HL-60/S4 treated with retinoic acid at 250 ng/mL for 4 days and 3 days (cell line): Measurements from ENCODE around the gene C10orf105.

ENCODE experiments used
- in situ Hi-C: fragments of 300-500 bp; cut with MboI; formaldehyde crosslinking; loops from 2 replicates; pipeline ENCODE4 v1.7.0; 2022; ENCODE audit warnings: low sequenced_read_pairs

Gene C10orf105

DNA sequence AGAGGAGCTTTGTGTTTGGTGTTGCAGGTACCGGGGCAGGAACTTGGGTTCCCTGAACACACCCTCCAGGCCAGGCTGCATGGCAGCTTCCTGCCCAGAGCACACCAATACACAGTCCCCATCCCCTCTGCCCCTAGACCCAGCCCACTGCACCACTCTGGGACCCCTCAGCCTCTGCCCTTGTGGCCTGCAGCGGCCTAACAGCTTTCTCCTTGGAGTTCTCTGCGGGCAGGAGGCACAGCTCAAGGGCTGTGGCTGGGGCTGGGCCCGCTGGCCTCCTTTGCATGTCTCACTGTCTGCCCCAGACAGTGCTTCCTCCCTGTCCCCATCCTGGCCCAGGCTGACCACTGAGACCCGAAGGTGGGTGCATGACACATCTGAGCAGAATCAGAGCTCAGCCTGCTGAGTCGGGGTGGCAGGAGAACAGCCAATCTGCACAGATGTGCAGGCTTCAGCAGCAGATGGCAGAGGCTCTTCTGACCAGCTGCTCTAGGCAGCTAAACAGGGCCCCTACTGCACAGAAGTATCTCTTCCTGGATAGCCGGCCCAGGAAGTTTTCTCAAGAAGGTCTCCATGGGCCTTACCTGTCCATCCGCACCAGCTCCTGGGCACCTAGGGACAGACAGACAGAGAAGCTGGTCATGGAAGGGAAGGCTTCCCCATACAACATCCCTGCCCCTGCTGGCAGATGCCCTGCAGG, 33.0 kb upstream of the C10orf105 start:
- in situ Hi-C loops, result no loop called here

DNA sequence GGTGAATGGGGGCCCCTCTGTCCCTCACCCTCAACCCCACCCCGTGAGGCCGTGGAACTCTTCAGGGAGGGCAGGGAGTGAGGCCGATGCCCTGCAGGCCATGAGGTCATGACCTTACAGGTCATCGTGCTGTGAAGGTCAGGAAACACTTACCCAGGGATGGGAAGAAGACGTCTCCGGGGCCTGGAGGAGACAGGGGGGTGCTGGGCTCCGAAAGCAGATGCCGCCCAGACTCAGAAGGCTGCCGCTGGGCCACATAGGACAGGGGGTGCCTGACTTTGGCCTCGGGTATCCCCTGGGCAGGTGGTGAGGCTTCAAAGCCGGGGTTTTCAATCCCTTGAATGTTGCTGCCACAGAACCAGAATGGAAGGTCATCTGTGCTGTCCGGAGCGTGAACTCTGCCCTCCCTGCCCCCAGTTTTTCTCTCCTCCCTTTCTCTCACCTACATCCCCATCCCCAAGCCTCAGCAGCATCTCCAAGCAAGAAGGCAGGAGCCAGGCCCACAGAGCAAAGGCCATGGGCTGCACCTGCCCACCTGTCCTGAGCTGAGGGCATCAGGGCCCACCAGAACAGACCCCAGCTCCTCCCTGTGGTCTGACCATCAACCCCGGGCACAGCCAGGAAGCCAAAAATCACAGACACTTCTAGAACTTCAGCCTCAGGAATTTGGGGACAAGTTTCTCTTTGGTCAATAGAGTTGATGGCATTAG, 32.1 kb upstream of the C10orf105 start:
- in situ Hi-C loops, result no loop called here

DNA sequence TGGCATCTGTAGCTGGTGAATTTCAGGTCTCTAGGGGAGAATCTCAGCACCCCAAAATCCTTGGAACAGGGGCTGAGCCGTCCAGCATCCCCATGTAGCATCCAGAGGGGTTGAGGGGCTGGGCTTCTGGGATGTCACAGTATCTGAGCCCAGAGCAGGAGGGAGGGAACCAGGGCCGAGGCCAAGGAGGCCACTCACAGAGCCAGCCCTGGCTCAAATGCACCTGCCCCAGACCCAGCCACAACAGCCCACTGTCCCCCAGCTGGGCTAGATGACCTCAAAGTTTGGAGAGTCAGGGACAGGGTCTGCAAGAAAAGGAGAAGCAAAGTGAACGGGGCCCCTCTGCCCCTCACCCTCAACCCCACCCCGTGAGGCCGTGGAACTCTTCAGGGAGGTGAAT, 31.4 kb upstream of the C10orf105 start:
- in situ Hi-C loops, result no loop called here

- in situ Hi-C loops, result no loop called here
Observed at GRCh38 chr10:71750124-71750841, 30.7 kb upstream of the C10orf105 start.

DNA sequence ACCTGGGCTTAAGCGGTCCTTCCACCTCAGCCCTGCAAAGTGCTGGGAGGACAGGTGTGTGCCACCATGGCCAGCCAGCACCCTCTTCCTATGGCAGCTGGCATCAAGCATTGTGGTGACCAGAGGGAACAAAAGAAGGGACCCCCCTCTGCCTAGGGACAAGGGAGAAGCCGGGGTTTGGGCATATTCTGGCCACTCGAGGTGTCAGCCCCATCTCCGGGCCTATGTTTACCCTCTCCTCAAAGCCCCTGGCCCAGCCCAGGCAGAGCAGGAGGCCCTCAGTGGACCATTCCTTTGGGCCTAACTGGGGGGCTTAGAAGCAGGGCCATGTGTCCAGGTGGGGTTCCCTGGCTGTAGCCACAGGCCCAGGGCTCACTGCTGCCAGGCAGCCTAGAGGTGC, 29.8 kb upstream of the C10orf105 start:
- in situ Hi-C loops, result no loop called here

DNA sequence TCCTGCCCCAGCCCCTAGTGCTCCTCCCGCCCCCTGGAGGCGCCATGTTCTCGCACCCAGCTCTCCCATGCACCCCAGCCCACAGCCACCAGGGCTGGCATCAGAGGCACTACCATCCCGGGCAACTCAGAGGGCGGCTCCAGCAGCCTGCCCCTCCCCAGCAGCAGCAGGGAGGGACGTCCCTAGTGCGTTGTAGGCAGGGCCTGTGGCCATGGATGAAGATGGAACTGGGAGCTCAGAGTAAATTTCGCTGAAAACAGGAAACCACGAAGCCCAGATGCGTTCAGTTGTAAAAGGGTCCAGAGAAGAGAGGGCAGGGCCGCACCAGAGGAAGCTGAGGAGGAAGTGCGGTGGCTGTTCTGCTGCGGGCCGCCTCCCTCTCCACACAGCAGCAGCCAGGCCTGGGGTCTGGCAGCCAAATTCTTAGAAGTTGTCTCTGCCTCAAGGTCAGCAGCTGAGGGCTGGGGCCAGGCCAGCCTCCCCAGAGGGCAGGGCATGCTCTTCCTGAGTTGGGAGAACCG, 29.2 kb upstream of the C10orf105 start:
- in situ Hi-C loops, result no loop called here

- in situ Hi-C loops, result no loop called here
Observed at GRCh38 chr10:71747551-71748523, 28.3 kb upstream of the C10orf105 start.

DNA sequence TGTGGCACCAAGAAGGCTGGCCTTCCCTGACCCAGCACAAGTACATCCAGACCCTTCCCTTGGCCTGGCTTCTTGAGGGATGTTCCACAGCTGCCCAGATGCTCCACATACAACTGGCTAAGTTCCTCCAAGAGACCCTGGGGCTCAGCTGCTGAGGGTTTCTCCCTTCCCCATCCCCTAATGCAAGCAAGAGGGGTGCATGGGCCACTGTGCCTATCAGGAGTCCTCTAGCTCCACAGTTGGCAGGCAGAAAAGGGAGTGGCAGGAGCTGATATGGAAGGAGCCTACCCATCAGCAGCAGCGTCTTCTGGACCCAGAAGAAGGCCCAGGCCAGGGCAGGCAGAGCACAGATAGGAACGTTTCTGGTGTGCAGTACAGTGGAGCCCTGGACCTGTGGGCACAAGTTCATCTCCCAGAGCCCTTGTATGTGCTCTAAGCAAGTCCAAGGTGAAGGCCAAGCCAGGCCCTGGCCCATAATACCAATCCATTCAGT, 27.5 kb upstream of the C10orf105 start:
- in situ Hi-C loops, result no loop called here

- in situ Hi-C loops, result no loop called here
Observed at GRCh38 chr10:71746344-71747037, 26.9 kb upstream of the C10orf105 start.

GRCh38 chr10:71745664-71746250, 26.2 kb upstream of the C10orf105 start:
- in situ Hi-C loops, result no loop called here

DNA sequence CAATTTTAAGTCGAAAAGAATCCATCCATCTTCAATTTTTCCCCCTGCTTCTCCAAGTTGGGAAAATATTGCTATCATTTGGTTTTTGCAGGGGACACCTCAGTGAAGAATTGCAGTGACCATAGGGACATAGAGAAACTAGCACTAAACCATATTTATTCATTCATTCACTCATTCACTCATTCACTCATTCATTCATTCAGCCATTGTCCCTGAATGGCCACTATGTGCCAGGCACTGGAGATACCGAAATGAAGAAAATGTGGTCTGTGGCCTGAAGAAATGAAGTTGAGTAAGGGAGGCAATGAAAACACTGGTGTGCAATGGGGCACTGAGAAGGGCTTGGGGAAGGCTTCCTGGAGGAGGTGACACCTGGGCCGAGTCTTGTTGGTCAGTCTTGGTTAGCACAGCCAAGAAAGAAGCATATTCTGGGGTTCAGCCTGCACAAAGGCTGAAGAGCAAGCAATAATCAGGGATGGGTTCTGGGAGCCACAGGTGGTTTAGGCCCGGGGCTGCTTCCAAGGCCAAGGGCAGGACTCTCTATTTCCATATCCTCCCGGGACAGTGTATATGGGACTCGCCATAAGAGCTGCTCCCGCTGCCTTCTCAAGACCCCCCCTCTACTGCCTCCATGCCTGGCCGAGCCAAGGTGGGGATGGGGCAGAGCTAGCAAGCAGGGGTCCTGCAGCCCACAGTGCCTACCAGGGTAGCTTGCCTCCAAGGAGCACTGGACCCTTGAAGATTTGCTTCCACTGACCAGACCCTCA, 25.5 kb upstream of the C10orf105 start:
- in situ Hi-C loops, result no loop called here

- in situ Hi-C loops, result no loop called here
Observed at GRCh38 chr10:71743866-71744265, 24.3 kb upstream of the C10orf105 start.

GRCh38 chr10:71743089-71743838, 23.7 kb upstream of the C10orf105 start:
- in situ Hi-C loops, result no loop called here

GRCh38 chr10:71742301-71743088, 22.9 kb upstream of the C10orf105 start:
- in situ Hi-C loops, result no loop called here

DNA sequence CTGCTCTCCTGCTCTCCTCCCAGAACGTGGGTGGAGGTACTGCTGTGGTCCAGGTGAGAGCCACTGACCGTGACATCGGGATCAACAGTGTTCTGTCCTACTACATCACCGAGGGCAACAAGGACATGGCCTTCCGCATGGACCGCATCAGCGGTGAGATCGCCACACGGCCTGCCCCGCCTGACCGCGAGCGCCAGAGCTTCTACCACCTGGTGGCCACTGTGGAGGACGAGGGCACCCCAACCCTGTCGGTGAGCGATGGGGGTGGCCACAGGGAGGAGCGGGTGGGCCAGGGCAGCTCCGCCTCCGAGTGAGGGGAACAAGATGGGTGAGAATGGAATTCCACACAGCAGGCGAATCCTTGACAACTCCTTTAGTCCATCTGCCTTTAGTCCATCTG, 22.1 kb upstream of the C10orf105 start:
- in situ Hi-C loops, result no loop called here

DNA sequence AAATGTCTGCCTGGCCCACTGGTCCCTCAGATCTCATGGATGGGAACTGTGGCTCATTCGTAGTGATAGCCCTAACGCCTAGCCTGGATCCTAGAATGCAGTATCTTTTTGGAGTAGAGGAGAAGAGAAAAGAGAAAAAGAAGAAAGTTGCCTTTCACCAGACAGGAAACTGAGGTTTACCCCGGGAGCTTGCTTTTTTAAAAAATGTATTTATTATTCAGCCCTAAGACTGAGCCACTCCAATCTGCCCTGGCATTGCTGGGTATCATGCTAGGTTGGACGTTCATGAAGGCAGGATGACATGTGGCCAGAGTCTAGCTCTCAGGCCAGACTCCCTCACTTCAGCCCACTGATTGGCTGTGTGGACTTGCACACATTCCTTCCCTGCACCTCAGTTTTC, 21.5 kb upstream of the C10orf105 start:
- in situ Hi-C loops, result no loop called here

DNA sequence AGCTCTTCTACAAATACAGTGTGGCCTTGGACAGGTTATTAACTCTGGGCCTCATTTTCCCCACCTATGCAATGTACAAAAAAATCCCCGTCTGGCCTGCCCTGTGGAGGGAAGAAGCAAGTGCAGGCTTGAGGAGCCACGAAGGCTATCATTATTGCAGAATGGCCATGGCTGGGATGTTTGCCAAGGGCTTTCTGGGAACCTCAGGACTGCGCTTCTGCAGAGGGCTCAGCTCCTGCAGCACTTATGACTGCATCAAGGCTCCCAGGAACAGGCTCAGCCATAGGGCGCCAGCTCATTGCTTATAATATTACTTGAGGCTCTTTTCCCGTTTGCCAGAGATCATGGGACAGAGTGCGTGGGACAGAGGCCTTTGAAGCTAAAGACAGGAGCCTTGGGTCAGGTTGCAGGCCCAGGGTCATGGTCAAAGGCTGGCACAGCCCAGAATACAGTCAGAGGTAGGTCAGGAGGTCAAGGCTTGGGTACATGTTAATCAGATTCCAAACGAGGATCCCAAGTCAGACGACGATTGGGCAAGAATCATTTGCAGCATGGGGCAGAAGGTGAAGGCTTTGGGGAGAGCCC, 20.6 kb upstream of the C10orf105 start:
- in situ Hi-C loops, result no loop called here
